NCI-H460 (cell line): ENCODE measurements around the gene SMDT1. TPM values are rescaled to one million over a fixed set of nuclear protein-coding genes. Genes with fewer than 3 reads are reported as not detected.

ENCODE experiments used
- small RNA-seq, 2 experiments: library from RNA; depleted of rRNA; stranded (forward); fragments of <200 nt; gene quantifications; one replicate each; pipeline ENCODE3, GENCODE V24; 2014
- total RNA-seq: library from RNA; depleted of rRNA; stranded (reverse); fragments of >200 nt; shearing (Covaris generic); gene quantifications from 2 replicates; pipeline ENCODE4 v1.2.3, GENCODE V29; 2014; rRNA removed

Gene SMDT1
- total RNA-seq, 1 experiment from 2014 or later = 16.7 TPM

Small RNA genes lying within 50 kb of the gene (small RNA-seq; reads per million reads assigned to genes)
- gene SNORD13P1 = 0 to 0.17 reads per million in 2 experiments

Other genes with a start within 250 kb of the SMDT1 start
- gene SREBF2, start 246.6 kb upstream of the SMDT1 start, total RNA-seq = 29.5 and 29.9 TPM in 2 replicates
- gene SHISA8, start 164.6 kb upstream of the SMDT1 start, total RNA-seq = not detected in 2 replicates
- 0.20 and 0.27 TPM in 2 replicates for gene TNFRSF13C, start 152.9 kb upstream of the SMDT1 start, total RNA-seq
- gene CENPM, start 132.5 kb upstream of the SMDT1 start, total RNA-seq = 20.7 and 22.9 TPM in 2 replicates
- gene SEPTIN3, start 110.3 kb upstream of the SMDT1 start, total RNA-seq = 0.35 and 0.45 TPM in 2 replicates
- gene WBP2NL, start 80.9 kb upstream of the SMDT1 start, total RNA-seq = 0.78 and 1.2 TPM in 2 replicates
- 28.0 and 29.5 TPM in 2 replicates for gene NAGA, start 8.9 kb upstream of the SMDT1 start, total RNA-seq
- gene PHETA2, start 5.5 kb upstream of the SMDT1 start, total RNA-seq = 1.5 and 1.8 TPM in 2 replicates
- 68.2 and 73.3 TPM in 2 replicates for gene NDUFA6, start 11.1 kb downstream of the SMDT1 start, total RNA-seq
- 0.17 and 0.59 TPM in 2 replicates for gene CYP2D6, start 51.1 kb downstream of the SMDT1 start, total RNA-seq
- 18.1 and 21.1 TPM in 2 replicates for gene TCF20, start 191.0 kb downstream of the SMDT1 start, total RNA-seq